Nephron (organoid): Measurements from ENCODE around the gene AGO3.

ENCODE experiments used
- H3K27ac Mint-ChIP-seq, 3 experiments: 2 replicates each; pipeline ENCODE4 v1.8.0; 2020; ENCODE audit warnings: mixed read lengths in 3 of 3, mild to moderate bottlenecking in 2 of 3, moderate library complexity in 1 of 3
- H3K27me3 Mint-ChIP-seq: 2 replicates; pipeline ENCODE4 v1.8.0; 2021; ENCODE audit warnings: low read depth, mild to moderate bottlenecking, moderate library complexity, mixed read lengths
- H3K36me3 Mint-ChIP-seq: 2 replicates; pipeline ENCODE4 v1.8.0; 2020; ENCODE audit warnings: low read depth, mixed read lengths
- H3K4me1 Mint-ChIP-seq: 2 replicates; pipeline ENCODE4 v1.8.0; 2020; ENCODE audit warnings: mixed read lengths
- H3K4me3 Mint-ChIP-seq, 3 experiments: 2 replicates each; pipeline ENCODE4 v1.8.0; 2020; ENCODE audit warnings: mild to moderate bottlenecking in 3 of 3, mixed read lengths in 3 of 3, moderate library complexity in 2 of 3
- H3K9me3 Mint-ChIP-seq: 2 replicates; pipeline ENCODE4 v1.8.0; 2020; ENCODE audit warnings: mixed read lengths
- TF ChIP-seq, protein P1 (sequence below), 3 experiments: fragments of 200-600 bp; sonication (generic); IDR thresholded peaks; one replicate each; pipeline ENCODE4 v1.5.0; 2021; ENCODE audit warnings: antibody characterized with exemption in 3 of 3; ENCODE audit not compliant: unreplicated experiment in 3 of 3

The AGO3 gene

DNA sequence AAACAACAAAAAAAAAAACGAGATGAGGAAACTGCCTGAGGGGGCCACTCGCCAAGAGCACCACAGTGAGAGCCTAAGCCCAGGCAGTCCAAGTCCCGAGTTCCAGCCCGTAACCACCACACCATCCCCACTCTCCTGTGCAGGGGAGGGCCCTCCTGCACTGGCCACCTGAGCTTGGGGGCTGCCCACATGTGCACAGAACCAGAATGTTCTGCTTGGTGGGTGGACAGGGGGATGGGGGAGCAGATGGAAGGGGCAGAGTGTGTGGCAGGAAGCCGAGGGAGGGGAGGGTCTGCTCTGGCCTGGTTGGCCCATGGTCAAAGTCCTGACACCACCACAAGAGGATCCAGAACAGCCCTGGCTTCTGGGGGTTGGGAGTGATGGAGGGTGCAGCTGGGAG, 175.4 kb downstream of the AGO3 start:
- Mint-ChIP-seq H3K27ac (no peak overlapping the region), H3K4me3 (no peak overlapping the region), H3K4me1 (peaks cover 14% of the 10 kb centered on the region), H3K9me3 (no peaks in the 10 kb centered on the region), H3K27me3 (peaks cover 4% of the 10 kb centered on the region), H3K36me3 (no peaks in the 10 kb centered on the region)
- TF ChIP-seq, protein P1, sequence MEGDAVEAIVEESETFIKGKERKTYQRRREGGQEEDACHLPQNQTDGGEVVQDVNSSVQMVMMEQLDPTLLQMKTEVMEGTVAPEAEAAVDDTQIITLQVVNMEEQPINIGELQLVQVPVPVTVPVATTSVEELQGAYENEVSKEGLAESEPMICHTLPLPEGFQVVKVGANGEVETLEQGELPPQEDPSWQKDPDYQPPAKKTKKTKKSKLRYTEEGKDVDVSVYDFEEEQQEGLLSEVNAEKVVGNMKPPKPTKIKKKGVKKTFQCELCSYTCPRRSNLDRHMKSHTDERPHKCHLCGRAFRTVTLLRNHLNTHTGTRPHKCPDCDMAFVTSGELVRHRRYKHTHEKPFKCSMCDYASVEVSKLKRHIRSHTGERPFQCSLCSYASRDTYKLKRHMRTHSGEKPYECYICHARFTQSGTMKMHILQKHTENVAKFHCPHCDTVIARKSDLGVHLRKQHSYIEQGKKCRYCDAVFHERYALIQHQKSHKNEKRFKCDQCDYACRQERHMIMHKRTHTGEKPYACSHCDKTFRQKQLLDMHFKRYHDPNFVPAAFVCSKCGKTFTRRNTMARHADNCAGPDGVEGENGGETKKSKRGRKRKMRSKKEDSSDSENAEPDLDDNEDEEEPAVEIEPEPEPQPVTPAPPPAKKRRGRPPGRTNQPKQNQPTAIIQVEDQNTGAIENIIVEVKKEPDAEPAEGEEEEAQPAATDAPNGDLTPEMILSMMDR (IDR thresholded peaks at IDR 0.05; ENCODE audit: unreplicated experiment in 3 of 3), result no peak

DNA sequence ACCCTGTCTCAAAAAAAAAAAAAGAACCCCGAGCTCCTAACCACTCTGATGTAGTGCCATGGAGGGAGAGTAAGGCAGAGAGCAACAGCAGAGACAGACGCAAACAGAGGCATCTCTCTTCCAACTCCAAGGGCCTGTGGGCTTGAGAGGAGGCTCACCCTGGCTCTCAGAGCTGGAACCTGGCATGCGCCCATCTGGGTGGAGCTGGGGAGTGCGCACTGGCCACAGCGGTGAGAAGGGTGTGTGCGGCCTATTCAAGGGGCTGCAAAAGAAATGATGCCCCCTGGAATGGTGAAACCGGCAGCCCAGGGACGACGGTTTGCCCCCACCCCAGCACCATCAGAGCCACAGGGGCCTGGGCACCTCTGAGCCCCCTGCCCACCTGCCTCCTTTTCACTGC, 176.5 kb downstream of the AGO3 start:
- Mint-ChIP-seq H3K27ac (no peak overlapping the region), H3K27me3 (peaks cover 4% of the 10 kb centered on the region), H3K9me3 (no peaks in the 10 kb centered on the region), H3K36me3 (no peaks in the 10 kb centered on the region), H3K4me3 (no peak overlapping the region), H3K4me1 (peaks cover 14% of the 10 kb centered on the region)
- TF ChIP-seq, protein P1 (IDR thresholded peaks at IDR 0.05; ENCODE audit: unreplicated experiment in 3 of 3), result no peak

DNA sequence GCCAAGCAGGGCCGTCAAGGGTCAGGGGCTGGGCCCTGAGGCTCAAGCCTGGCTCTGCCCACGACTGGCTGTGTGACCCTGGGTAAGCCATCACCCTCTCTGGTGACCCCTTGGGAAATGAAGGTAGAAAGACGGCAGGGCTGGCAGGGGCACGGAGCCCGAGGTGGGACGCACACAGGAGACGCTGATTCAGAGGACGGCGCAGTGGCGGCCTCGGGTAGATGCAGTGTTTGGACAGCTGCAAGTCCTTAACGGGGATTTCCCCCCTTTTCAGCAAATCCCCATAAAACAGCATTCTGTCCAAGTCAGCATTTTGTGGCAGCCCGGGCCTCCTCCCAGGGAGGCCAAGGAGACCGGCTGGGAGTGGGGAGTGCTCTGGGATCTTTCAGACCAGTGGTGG, 177.4 kb downstream of the AGO3 start:
- Mint-ChIP-seq H3K4me1 (peaks cover 14% of the 10 kb centered on the region), H3K36me3 (no peaks in the 10 kb centered on the region), H3K4me3 (no peak overlapping the region), H3K27me3 (peaks cover 4% of the 10 kb centered on the region), H3K27ac (peak overlapping the region in 1 of 3 experiments; percentile 17), H3K9me3 (no peaks in the 10 kb centered on the region)
- TF ChIP-seq, protein P1 (IDR thresholded peaks at IDR 0.05; ENCODE audit: unreplicated experiment in 3 of 3), result no peak

DNA sequence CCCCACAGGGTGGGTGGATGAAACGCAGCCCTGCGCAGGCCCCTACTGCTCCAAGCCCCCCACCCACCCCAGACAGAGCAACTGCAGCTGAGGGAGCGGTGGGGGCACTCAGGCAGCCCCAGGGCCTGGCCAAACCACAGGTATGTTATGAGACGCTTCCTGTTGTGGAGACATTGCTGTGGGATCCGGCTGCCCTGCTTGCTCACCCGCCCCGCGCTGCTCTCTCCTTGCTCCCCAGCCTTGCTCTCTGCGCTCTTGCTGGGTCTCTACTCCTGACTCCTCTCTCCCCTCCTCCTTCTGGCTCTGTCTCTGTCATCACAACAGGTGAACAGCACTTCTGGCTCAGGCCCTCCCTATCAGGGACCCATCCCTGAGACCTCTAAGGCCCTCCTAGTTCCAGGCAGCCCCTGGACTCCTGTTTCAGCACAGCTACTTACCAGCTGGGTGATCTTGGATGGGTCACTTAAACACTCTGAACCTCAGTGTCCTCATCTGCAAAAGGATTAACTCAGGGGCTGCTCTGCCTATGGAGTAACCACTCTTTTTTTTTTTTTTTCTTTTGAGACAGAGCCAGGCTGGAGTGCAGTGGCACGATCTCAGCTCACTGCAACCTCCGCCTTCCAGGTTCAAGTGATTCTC, 178.3 kb downstream of the AGO3 start:
- Mint-ChIP-seq H3K4me3 (no peak overlapping the region), H3K9me3 (no peaks in the 10 kb centered on the region), H3K4me1 (peaks cover 14% of the 10 kb centered on the region)

DNA sequence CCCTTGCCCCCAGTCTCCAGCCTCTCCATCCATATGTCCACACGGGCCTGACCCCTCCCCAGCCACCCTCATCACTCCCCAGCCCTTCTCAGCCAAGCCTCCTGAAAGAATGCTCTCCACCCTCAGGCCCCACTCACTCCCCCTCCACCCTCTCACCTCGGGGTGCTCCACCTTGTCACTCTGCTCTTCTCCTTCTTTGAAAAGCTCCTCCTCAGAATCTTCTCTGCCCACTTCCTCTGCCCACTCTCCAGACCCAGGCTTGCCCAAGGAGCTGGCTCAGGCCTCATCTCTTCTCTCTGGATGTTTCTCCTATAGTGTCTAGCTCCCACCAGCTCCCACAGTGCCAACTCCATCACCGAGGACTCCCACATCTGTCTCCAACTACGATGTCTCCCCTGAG, 180.2 kb downstream of the AGO3 start:
- H3K27ac Mint-ChIP-seq, result peak overlapping the region in 1 of 3 experiments; percentile 2
- no peak overlapping the region for H3K4me3 Mint-ChIP-seq
- no peaks in the 10 kb centered on the region for H3K36me3 Mint-ChIP-seq
- H3K9me3 Mint-ChIP-seq, result no peaks in the 10 kb centered on the region
- TF ChIP-seq, protein P1 (IDR thresholded peaks at IDR 0.05; ENCODE audit: unreplicated experiment in 3 of 3), result no peak
- peaks cover 14% of the 10 kb centered on the region for H3K4me1 Mint-ChIP-seq
- peaks cover 13% of the 10 kb centered on the region for H3K27me3 Mint-ChIP-seq

More for the DNA sequence above, 178.3 kb downstream of the AGO3 start:
- no peaks in the 10 kb centered on the region for H3K36me3 Mint-ChIP-seq
- peak overlapping the region in 1 of 3 experiments; percentile 19 for H3K27ac Mint-ChIP-seq
- peaks cover 4% of the 10 kb centered on the region for H3K27me3 Mint-ChIP-seq
- TF ChIP-seq, protein P1 (IDR thresholded peaks at IDR 0.05; ENCODE audit: unreplicated experiment in 3 of 3), result no peak

DNA sequence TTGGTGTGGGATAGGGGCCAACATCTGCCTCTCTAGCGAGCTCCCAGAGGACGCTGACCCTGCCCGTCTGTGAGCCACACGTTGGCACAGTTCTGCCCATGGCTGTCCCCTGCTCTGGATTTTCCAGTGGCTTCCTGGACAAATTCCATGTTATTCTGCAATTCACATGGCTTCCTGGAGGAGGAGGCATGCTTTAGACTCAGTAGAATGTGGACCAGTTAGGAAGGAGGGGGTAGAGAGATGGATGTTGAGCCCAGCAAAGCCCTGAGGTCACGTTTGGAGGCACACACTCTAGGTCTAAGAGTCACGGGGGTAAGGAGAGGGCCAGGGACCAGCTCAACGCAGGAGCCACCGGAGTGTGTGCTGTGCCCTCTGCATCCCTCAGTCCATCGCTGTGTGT, 181.9 kb downstream of the AGO3 start:
- no peak overlapping the region for H3K4me3 Mint-ChIP-seq
- H3K9me3 Mint-ChIP-seq, result no peaks in the 10 kb centered on the region
- TF ChIP-seq, protein P1 (IDR thresholded peaks at IDR 0.05; ENCODE audit: unreplicated experiment in 3 of 3), result no peak
- H3K36me3 Mint-ChIP-seq, result no peaks in the 10 kb centered on the region
- H3K27ac Mint-ChIP-seq, result peak overlapping the region in 1 of 3 experiments; percentile 65
- peaks cover 12% of the 10 kb centered on the region for H3K27me3 Mint-ChIP-seq
- H3K4me1 Mint-ChIP-seq, result peaks cover 25% of the 10 kb centered on the region
